AG04450 (cell line): ENCODE data around the gene GUCY1A2. TPM values are rescaled to one million over a fixed set of nuclear protein-coding genes. Genes with fewer than 3 reads are reported as not detected.

Source experiments
- CTCF ChIA-PET: fragments of 300-600, 350-600 bp; formaldehyde crosslinking; extraction: SDS; loops from one replicate; lab custom pipeline; 2022; ENCODE audit warnings: antibody characterized with exemption, inconsistent platforms; lab: Charles Lee
- POLR2A ChIA-PET: fragments of 350-600 bp; formaldehyde crosslinking; extraction: SDS; loops from one replicate; lab custom pipeline; 2021; ENCODE audit warnings: antibody characterized with exemption, inconsistent platforms; lab: Yijun Ruan, JAX
- DNase-seq: peaks from one replicate; pipeline ENCODE4 v3.0.0-alpha.2; 2011; ENCODE audit warnings: low read depth, low spot score
- H3K27ac ChIP-seq: one replicate; pipeline ENCODE4 v1.5.1; 2012; ENCODE audit warnings: low read depth, low read length, control low read depth
- H3K27me3 ChIP-seq: one replicate; pipeline ENCODE4 v1.6.0; 2012; ENCODE audit warnings: low read length; ENCODE audit not compliant: control insufficient read depth, insufficient read depth
- H3K4me3 ChIP-seq: 2 replicates; pipeline ENCODE4 v1.5.1; 2011; ENCODE audit warnings: mild to moderate bottlenecking, low read depth, low read length, control low read depth
- H3K9me3 ChIP-seq: 2 replicates; pipeline ENCODE4 v1.5.1; 2012; ENCODE audit warnings: low read length; ENCODE audit not compliant: control insufficient read depth, insufficient read depth
- polyA plus RNA-seq: library from polyadenylated mRNA; depleted of rRNA; stranded (reverse); fragments of >200 nt; gene quantifications from 2 replicates; pipeline ENCODE4 v1.2.3, GENCODE V29; 2011
- TF ChIP-seq, protein P1 (sequence below): IDR thresholded peaks from 2 replicates; pipeline ENCODE4 v1.5.1; 2011; ENCODE audit warnings: low read depth, low read length, control low read depth, inconsistent platforms

The GUCY1A2 gene
- polyA plus RNA-seq, 1 experiment: 0.04 TPM

DNA sequence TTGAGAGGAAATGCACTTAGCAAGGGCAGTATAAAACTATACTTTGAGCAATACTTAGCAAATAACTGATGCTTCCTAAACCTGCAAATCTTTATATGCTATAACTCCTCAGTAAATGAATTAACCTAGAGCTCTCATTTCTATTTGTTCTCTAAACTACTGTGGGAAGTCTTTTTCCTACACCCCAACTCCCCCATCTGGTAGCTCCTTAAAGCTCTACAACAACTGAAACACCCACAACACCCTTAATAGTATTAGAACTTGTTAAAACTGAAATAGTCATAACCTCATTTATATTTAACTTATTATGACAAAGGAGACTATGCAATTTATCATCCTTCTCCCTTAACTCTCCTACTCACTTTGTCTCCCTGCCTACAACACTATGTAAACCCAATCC is 43.4 kb downstream of the GUCY1A2 start:
- CTCF ChIA-PET: no interaction called here
- Histone ChIP-seq H3K27me3 (no peaks in the 10 kb centered on the region), H3K27ac (no peak overlapping the region), H3K4me3 (no peak overlapping the region), H3K9me3 (no peaks in the 10 kb centered on the region)
- DNase-seq: no peak
- POLR2A ChIA-PET: no interaction called here
- TF ChIP-seq, protein P1, sequence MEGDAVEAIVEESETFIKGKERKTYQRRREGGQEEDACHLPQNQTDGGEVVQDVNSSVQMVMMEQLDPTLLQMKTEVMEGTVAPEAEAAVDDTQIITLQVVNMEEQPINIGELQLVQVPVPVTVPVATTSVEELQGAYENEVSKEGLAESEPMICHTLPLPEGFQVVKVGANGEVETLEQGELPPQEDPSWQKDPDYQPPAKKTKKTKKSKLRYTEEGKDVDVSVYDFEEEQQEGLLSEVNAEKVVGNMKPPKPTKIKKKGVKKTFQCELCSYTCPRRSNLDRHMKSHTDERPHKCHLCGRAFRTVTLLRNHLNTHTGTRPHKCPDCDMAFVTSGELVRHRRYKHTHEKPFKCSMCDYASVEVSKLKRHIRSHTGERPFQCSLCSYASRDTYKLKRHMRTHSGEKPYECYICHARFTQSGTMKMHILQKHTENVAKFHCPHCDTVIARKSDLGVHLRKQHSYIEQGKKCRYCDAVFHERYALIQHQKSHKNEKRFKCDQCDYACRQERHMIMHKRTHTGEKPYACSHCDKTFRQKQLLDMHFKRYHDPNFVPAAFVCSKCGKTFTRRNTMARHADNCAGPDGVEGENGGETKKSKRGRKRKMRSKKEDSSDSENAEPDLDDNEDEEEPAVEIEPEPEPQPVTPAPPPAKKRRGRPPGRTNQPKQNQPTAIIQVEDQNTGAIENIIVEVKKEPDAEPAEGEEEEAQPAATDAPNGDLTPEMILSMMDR: 0 out of 2 replicates have a peak, but pooled peaks have one; percentile 1

DNA sequence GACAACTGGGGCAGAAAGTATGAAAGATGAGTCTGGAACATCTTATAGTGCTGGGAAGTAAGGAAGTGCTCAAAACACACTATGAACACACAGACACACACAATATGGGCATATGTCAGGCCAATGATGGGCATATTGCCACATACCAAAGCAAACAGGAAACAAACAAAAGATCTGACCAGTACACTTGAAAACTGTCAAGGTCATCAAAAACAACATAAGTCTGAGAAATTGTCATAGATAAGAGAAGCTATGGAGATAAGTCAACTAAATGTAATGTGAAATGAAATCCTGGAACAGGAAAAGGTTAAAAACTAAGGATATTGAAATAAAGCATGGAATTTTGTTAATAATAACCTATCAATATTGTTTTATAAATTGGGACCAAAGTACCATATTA is 46.4 kb downstream of the GUCY1A2 start:
- ChIA-PET CTCF (no interaction called here), POLR2A (no interaction called here)
- Histone ChIP-seq H3K4me3 (no peak overlapping the region), H3K27me3 (no peaks in the 10 kb centered on the region), H3K9me3 (no peaks in the 10 kb centered on the region), H3K27ac (no peak overlapping the region)
- DNase-seq: no peak
- TF ChIP-seq, protein P1: no peak

DNA sequence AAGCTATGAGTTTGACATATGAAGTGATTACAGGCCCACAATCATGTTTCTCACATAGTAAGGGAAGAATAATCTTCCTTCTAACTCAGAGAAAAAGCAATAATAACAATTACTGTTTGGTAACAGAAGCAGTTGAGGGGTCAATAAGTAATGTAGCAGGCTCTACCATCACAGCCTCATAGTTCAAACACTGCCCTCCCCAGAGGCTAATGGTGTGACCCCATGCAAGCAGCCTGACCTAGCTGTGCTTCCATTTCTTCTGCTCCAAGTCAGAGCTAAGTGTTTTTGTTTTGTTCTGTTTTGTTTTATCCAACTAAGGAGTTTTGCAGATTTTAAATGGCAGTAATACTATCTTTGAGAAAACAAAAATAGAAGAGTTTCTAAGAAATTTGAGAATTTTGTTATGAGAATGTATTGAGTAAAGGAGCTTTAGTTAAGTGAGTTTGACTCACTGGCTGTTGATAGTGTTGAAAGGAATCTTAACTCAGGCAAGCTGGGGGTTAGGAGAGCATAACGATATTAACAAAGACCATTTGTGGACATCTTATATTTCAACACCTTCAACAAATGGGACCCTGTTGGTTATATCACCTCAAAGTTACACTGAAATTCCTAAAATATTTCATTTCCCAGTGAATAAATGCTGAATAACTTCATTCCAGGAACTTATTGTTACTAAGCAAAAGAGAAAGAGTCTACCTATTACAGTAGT is 48.5 kb downstream of the GUCY1A2 start:
- CTCF ChIA-PET: no interaction called here

DNA sequence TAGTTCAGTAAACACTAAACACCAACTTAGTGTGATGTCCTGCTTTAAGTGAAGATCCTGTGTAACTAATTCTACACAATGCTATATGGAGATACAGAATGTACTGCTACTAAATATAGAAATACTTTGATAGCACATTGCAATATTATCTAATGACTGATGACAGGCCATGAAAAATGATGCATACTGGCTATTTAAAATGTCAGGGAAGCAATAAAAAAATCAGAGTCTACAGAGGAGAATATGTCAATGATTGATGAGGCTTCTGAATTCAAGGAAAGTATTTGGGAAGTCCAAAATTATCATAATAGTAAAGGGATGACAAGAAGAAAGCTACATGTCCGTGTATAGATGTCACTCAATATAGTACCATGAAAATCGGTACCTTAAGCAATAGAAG is 55.3 kb downstream of the GUCY1A2 start:
- Histone ChIP-seq H3K4me3 (no peak overlapping the region), H3K9me3 (no peaks in the 10 kb centered on the region), H3K27me3 (no peaks in the 10 kb centered on the region), H3K27ac (no peak overlapping the region)
- ChIA-PET CTCF (no interaction called here), POLR2A (no interaction called here)
- DNase-seq: no peak
- TF ChIP-seq, protein P1: no peak

More for the DNA sequence above, 48.5 kb downstream of the GUCY1A2 start:
- Histone ChIP-seq H3K27ac (no peak overlapping the region), H3K27me3 (no peaks in the 10 kb centered on the region), H3K9me3 (no peaks in the 10 kb centered on the region), H3K4me3 (no peak overlapping the region)
- POLR2A ChIA-PET: no interaction called here
- TF ChIP-seq, protein P1: no peak
- no peak for DNase-seq

DNA sequence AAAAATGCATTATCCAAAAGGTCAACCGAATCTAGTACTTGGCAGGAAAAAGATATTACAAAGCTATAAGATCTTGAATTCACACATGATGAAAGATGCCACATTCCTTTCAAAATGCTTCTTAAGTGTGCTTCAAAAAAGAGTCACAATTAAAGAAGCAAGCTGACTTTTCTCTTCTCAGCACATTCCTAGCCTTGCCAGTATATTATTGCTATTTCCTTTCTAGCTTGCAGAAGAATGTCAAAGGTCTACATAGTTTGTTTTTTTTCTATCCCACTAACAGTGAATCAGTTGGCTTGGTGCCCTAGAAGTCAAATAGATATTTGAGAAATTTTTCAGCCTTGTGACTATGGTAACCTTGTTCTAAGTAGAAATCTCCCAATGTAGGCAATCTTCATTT is 56.8 kb downstream of the GUCY1A2 start:
- CTCF ChIA-PET: interaction anchor here (0.7 kb wide), 1 partner anchor 28 kb away, joined by 3 read pairs; no protein-coding TSS in a partner anchor
- Histone ChIP-seq H3K27me3 (no peaks in the 10 kb centered on the region), H3K4me3 (no peak overlapping the region), H3K27ac (no peak overlapping the region), H3K9me3 (no peaks in the 10 kb centered on the region)
- TF ChIP-seq, protein P1: no peak
- peak; percentile 47 for DNase-seq
- POLR2A ChIA-PET: interaction anchor here (0.6 kb wide), 1 partner anchor 10 kb away, joined by 3 read pairs; no protein-coding TSS in a partner anchor
